Uterus (tissue), 4 donors: ENCODE data around the gene PEX11A. TPM values are rescaled to one million over a fixed set of nuclear protein-coding genes. Genes with fewer than 3 reads are reported as not detected.
A peak's percentile ranks its signal among the peaks of the same experiment; 100 is the strongest.

Experiments
- DNase-seq, 2 donors: peaks; one replicate each; pipeline ENCODE4 v3.0.0-alpha.2; 2019 to 2020
- H3K27ac ChIP-seq, 2 donors: fragments of 200-600 bp; sonication (generic); 1 replicate in 1 of 2; 2 replicates in 1 of 2; pipeline ENCODE4 v1.5.1; 2016 to 2018
- H3K27me3 ChIP-seq, 2 donors: fragments of 200-600 bp; sonication (generic); one replicate each; pipeline ENCODE4 v1.5.1; 2018 to 2019; ENCODE audit warnings: control low read depth in 1 of 2
- H3K36me3 ChIP-seq, 2 donors: fragments of 200-600 bp; sonication (generic); one replicate each; pipeline ENCODE4 v1.5.1; 2019; ENCODE audit warnings: control low read depth in 1 of 2
- H3K4me1 ChIP-seq, 2 donors: fragments of 200-600 bp; sonication (generic); one replicate each; pipeline ENCODE4 v1.5.1; 2018 to 2019; ENCODE audit warnings: control low read depth in 1 of 2
- H3K4me3 ChIP-seq, 2 donors: fragments of 200-600 bp; sonication (generic); 1 replicate in 1 of 2; 2 replicates in 1 of 2; pipeline ENCODE4 v1.5.1; 2018 to 2019; ENCODE audit warnings: mild to moderate bottlenecking in 1 of 2
- H3K9me3 ChIP-seq, 2 donors: fragments of 200-600 bp; sonication (generic); one replicate each; pipeline ENCODE4 v1.5.1; 2019; ENCODE audit warnings: control low read depth in 1 of 2
- CTCF ChIP-seq, 4 experiments: fragments of 200-600 bp in 2 of 4; fragments of 450-650 bp in 2 of 4; sonication (generic) in 2 of 4; IDR thresholded peaks; one replicate each; pipeline ENCODE4 v1.5.1; 2016 to 2019; ENCODE audit warnings: antibody characterized with exemption in 4 of 4, mild to moderate bottlenecking in 2 of 4, moderate library complexity in 1 of 4
- POLR2A ChIP-seq, 2 donors: fragments of 450-650 bp; IDR thresholded peaks; one replicate each; pipeline ENCODE4 v1.6.1; 2016; ENCODE audit warnings: antibody characterized with exemption in 2 of 2, mild to moderate bottlenecking in 1 of 2, moderate library complexity in 1 of 2
- intact Hi-C: fragments of 100-400 bp; cut with DNase I; formaldehyde crosslinking; loops from one replicate; pipeline ENCODE4 v1.15.1; 2023; ENCODE audit warnings: low total_unique reads
- total RNA-seq, 4 donors: library from RNA; depleted of rRNA in 3 of 4; stranded (reverse); fragments of >200 nt in 3 of 4; gene quantifications; one replicate each; pipeline versions ENCODE4 v1.1.0 to v1.2.4, GENCODE V29; 2014 to 2023
- donor health status: DM: yes; HTN: yes; CAD: no.

Gene PEX11A
- total RNA-seq, 4 donors from 2014 or later, result 1.5 to 16.2 (median 8.7) TPM

DNA sequence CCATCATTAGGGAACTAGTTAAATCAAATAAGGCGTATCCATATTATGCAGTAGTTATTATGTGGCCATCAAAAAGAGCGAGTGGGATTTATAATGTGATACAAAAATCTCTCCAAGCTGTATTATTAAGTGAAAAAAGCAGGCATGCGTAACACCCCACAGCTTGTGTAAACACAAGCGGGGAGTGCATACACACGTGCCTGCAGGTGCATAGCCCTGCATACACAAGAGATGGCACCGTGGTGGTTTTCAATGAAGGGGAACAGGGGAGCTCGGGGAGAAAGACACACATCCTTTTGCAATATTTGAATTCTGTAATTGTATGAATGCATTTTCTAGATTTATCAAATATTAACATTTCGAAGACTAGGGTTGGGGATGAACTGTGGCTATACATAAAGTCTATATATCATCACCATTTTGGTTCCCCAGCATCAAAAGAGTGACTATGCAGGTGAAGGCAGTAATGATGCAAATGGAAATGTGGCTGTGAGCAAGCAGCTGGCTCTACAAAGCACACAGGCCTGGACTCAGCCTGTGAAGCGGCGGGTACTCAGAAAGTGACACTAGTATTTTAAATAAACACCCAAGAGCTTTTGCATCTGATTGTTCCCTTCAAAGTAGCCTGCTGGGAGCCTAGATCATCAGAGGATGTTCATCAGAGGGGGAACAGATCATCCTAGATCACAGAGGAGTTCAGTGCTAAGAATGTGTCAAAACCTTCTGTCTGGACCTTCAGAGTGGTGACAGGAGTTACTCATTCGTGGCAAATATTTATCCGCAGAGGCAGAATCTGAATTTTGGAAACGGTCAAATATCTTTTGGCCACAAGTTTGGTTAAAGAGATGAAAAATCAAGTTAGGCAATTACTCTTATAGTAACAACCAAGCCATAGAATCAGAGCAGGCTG lies 25.9 kb downstream of the PEX11A start:
- no peaks in the 10 kb centered on the region for H3K27me3 ChIP-seq
- peak overlapping the region; percentile 33 to 34 for H3K4me3 ChIP-seq
- H3K36me3 ChIP-seq, result no peaks in the 10 kb centered on the region
- peak overlapping the region; percentile 81 to 89 for H3K27ac ChIP-seq
- intact Hi-C loops, result no loop called here
- peaks cover 0 to 11% of the 10 kb centered on the region in 2 donors for H3K4me1 ChIP-seq
- H3K9me3 ChIP-seq, result no peaks in the 10 kb centered on the region
- TF ChIP-seq CTCF (IDR thresholded peaks at IDR 0.05), result no peak
- DNase-seq, result no peak

- intact Hi-C loops, result no loop called here
- Histone ChIP-seq H3K4me1 (peaks cover 0 to 11% of the 10 kb centered on the region in 2 donors), H3K9me3 (no peaks in the 10 kb centered on the region), H3K4me3 (no peak overlapping the region), H3K36me3 (no peaks in the 10 kb centered on the region), H3K27me3 (no peaks in the 10 kb centered on the region), H3K27ac (peak overlapping the region; percentile 23 to 40)
- DNase-seq, result peak; percentile 56 to 59
- no peak for TF ChIP-seq POLR2A (IDR thresholded peaks at IDR 0.05)
- TF ChIP-seq CTCF (IDR thresholded peaks at IDR 0.05), result no peak
Measured at GRCh38 chr15:89662893-89663626, 27.5 kb downstream of the PEX11A start.

DNA sequence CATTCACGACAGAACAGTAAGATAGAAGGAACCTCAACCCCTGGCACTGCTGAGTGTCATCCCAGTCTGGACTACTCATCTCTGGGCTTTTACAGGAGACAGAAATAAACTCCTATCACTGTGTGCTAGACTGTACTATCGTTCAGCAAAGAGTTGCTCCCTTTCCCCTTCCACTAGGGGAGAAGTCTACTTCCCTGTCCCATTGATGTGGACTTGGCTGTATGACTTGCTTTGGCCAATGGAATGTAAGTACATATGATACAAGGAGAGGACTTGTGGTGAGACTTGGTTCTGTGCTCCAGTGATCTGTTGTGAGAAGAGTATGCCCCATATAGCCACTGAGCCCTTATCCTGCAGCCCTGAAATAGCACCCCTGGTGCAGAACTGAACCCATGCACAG lies 30.0 kb downstream of the PEX11A start:
- no peak for DNase-seq
- no peak overlapping the region for H3K4me3 ChIP-seq
- TF ChIP-seq CTCF (IDR thresholded peaks at IDR 0.05) (no peak), POLR2A (IDR thresholded peaks at IDR 0.05) (no peak)
- H3K27me3 ChIP-seq, result no peaks in the 10 kb centered on the region
- peaks cover 0 to 11% of the 10 kb centered on the region in 2 donors for H3K4me1 ChIP-seq
- H3K36me3 ChIP-seq, result no peaks in the 10 kb centered on the region
- no peaks in the 10 kb centered on the region for H3K9me3 ChIP-seq
- intact Hi-C loops, result no loop called here
- H3K27ac ChIP-seq, result no peak overlapping the region

DNA sequence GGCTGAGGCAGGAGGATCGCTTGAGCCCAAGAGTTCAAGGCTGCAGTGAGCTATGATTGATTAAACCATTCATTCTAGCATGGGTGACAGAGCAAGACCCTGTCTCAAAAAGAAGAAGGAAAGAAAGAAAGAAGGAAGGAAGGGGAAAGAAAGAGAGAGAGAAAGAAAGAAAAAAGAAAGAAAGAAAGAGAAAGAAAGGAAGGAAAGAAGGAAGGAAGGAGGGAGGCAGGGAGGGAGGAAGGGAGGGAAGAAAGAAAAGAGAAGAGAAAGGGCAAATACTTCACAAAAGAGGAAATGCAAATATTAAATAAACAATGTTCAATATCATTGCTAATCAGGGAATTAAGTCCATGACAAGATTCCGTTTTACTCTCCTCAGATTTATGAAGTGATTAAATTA lies 31.3 kb downstream of the PEX11A start:
- H3K9me3 ChIP-seq, result no peaks in the 10 kb centered on the region
- H3K4me3 ChIP-seq, result no peak overlapping the region
- no peak overlapping the region for H3K27ac ChIP-seq
- H3K4me1 ChIP-seq, result no peaks in the 10 kb centered on the region
- no peak for TF ChIP-seq POLR2A (IDR thresholded peaks at IDR 0.05)
- TF ChIP-seq CTCF (IDR thresholded peaks at IDR 0.05), result no peak
- DNase-seq, result no peak
- intact Hi-C loops, result no loop called here
- H3K36me3 ChIP-seq, result no peaks in the 10 kb centered on the region
- H3K27me3 ChIP-seq, result no peaks in the 10 kb centered on the region

GRCh38 chr15:89657686-89658200 lies 32.8 kb downstream of the PEX11A start:
- no peak overlapping the region for H3K27ac ChIP-seq
- TF ChIP-seq POLR2A (IDR thresholded peaks at IDR 0.05) (no peak), CTCF (IDR thresholded peaks at IDR 0.05) (no peak)
- intact Hi-C loops, result no loop called here
- H3K36me3 ChIP-seq, result no peaks in the 10 kb centered on the region
- H3K9me3 ChIP-seq, result no peaks in the 10 kb centered on the region
- H3K4me1 ChIP-seq, result no peaks in the 10 kb centered on the region
- H3K27me3 ChIP-seq, result no peaks in the 10 kb centered on the region
- H3K4me3 ChIP-seq, result no peak overlapping the region
- DNase-seq, result no peak
